OCI-LY7 (cell line): ENCODE measurements around the gene AKT2. TPM values are rescaled to one million over a fixed set of nuclear protein-coding genes. Genes with fewer than 3 reads are reported as not detected.

ENCODE experiments used
- BruUV-seq: library from RNA; stranded (reverse); fragments of 400-500 nt; replicated peaks from 2 replicates; lab custom pipeline; 2021; lab: Mats Ljungman, UMichigan
- CTCF ChIA-PET: fragments of 300-600 bp; sonication (Branson Sonifier 250); formaldehyde crosslinking; loops from one replicate; lab custom pipeline; 2022; ENCODE audit warnings: antibody characterized with exemption; ENCODE audit not compliant: unreplicated experiment; lab: Charles Lee
- POLR2A ChIA-PET: fragments of 300-600 bp; sonication (Branson Sonifier 250); formaldehyde crosslinking; loops from one replicate; lab custom pipeline; 2022; ENCODE audit warnings: antibody characterized with exemption; lab: Charles Lee
- DNase-seq: peaks from one replicate; pipeline ENCODE4 v3.0.0-alpha.2; 2015; ENCODE audit warnings: low spot score
- H2AFZ ChIP-seq: fragments of 200-600 bp; sonication (generic), shearing (Covaris generic); 2 replicates; pipeline ENCODE4 v1.6.1; 2014; ENCODE audit warnings: mild to moderate bottlenecking, antibody characterized with exemption, low read length, moderate library complexity
- H3K27ac ChIP-seq: fragments of 200-600 bp; sonication (generic); 2 replicates; pipeline ENCODE4 v1.5.1; 2014; ENCODE audit warnings: mixed run types, low read depth, mild to moderate bottlenecking, moderate library complexity, low read length, inconsistent platforms; ENCODE audit not compliant: poor library complexity, severe bottlenecking
- H3K36me3 ChIP-seq: fragments of 200-600 bp; sonication (generic); 2 replicates; pipeline ENCODE4 v1.6.1; 2014; ENCODE audit warnings: mild to moderate bottlenecking, antibody characterized with exemption, low read length, moderate library complexity, mixed read lengths; ENCODE audit not compliant: insufficient read depth
- H3K4me1 ChIP-seq: fragments of 200-600 bp; sonication (generic); 2 replicates; pipeline ENCODE4 v1.5.1; 2014; ENCODE audit warnings: mild to moderate bottlenecking, low read length; ENCODE audit not compliant: insufficient read depth, poor library complexity, severe bottlenecking
- H3K4me2 ChIP-seq: fragments of 200-600 bp; sonication (generic); 2 replicates; pipeline ENCODE4 v1.6.1; 2014; ENCODE audit warnings: mild to moderate bottlenecking, low read length
- H3K4me3 ChIP-seq: fragments of 200-600 bp; sonication (generic); 2 replicates; pipeline ENCODE4 v1.5.1; 2014; ENCODE audit warnings: mild to moderate bottlenecking, low read depth, low read length; ENCODE audit not compliant: poor library complexity, severe bottlenecking
- H3K79me2 ChIP-seq: fragments of 200-600 bp; sonication (generic); 2 replicates; pipeline ENCODE4 v1.6.1; 2016; ENCODE audit warnings: low read depth, mild to moderate bottlenecking, low read length, moderate library complexity, mixed read lengths; ENCODE audit not compliant: insufficient read depth
- H3K9me2 ChIP-seq: fragments of 200-600 bp; sonication (generic); 2 replicates; pipeline ENCODE4 v1.6.1; 2016; ENCODE audit warnings: mild to moderate bottlenecking, low read length, mixed read lengths; ENCODE audit not compliant: insufficient read depth
- H3K9me3 ChIP-seq: fragments of 200-600 bp; sonication (generic); 2 replicates; pipeline ENCODE4 v1.6.1; 2014; ENCODE audit warnings: mild to moderate bottlenecking, mixed run types, low read length, mixed read lengths
- H4K20me1 ChIP-seq: fragments of 200-600 bp; sonication (generic); 2 replicates; pipeline ENCODE4 v1.6.1; 2014; ENCODE audit warnings: mild to moderate bottlenecking, antibody characterized with exemption, low read length, moderate library complexity, mixed read lengths; ENCODE audit not compliant: insufficient read depth
- EZH2phosphoT487 ChIP-seq: fragments of 200-600 bp; sonication (generic); IDR thresholded peaks from 2 replicates; pipeline ENCODE4 v1.6.1; 2018; ENCODE audit warnings: low read depth, borderline replicate concordance, mild to moderate bottlenecking, mixed run types, antibody characterized with exemption, low read length, moderate library complexity, mixed read lengths
- intact Hi-C: fragments of 100-400 bp; cut with micrococcal nuclease; formaldehyde crosslinking; loops from one replicate; pipeline ENCODE4 v1.10.0; 2022; ENCODE audit not compliant: unreplicated experiment
- total RNA-seq, 2 experiments: library from RNA; depleted of rRNA in 1 of 2; stranded (reverse); fragments of >200 nt in 1 of 2; shearing (Covaris generic) in 1 of 2; gene quantifications; 2 replicates each; pipeline ENCODE4 v1.2.3, GENCODE V29; 2014 to 2022
- TF ChIP-seq, protein P1 (sequence below): fragments of 200-600 bp; sonication (generic); conservative IDR thresholded peaks from 2 replicates; pipeline ENCODE4 v1.5.1; 2014; ENCODE audit warnings: mild to moderate bottlenecking, antibody characterized with exemption, low read length, moderate library complexity, mixed read lengths

AKT2 gene
- total RNA-seq, 2 experiments from 2014 or later: 116 to 197 TPM

DNA sequence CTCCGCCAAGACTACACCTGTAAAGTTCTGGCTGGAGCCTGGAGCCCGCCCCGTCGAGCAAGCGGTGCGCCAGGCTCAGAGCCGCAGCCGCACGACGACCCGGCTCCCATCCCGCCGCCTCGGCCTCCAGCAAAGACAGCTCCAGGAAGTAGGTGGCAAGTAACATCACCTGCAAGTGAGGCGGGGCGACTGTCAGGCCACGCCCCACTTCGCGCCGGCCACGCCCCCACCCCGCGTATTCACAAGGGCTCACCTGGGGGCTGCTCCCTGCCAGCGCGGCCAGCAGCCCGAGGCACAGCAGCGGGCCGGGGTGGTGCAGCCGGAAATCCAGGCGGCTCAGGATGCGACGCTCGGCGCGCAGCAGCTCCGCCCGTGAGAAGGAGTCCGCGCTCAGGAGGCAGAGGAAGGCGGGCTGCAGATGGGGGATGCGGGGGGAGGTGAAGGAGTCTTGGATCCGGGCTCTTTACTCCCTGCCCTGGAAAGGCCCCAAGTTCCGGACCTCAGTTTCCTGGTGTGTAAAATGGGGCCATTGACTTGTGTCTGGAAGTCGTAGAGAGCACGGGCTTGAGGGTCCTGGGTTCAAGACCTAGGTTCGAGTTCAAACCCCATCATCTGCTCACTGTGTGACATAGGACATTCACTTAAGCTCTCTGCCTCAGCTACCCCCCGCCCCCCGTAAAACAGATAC lies 61.9 kb downstream of the AKT2 start:
- intact Hi-C loops: no loop called here
- Histone ChIP-seq H3K4me3 (no peak overlapping the region), H2AFZ (no peak overlapping the region), H3K27ac (no peak overlapping the region), H3K36me3 (no peaks in the 10 kb centered on the region), H3K9me3 (0 out of 2 replicates have a peak, but pooled peaks cover 4% of the 10 kb centered on the region), H4K20me1 (no peaks in the 10 kb centered on the region), H3K4me1 (no peaks in the 10 kb centered on the region), H3K4me2 (no peak overlapping the region), H3K9me2 (no peaks in the 10 kb centered on the region), H3K79me2 (no peaks in the 10 kb centered on the region)
- BruUV-seq: no TSS peak
- POLR2A ChIA-PET: no interaction called here
- no peak for DNase-seq
- CTCF ChIA-PET: interaction anchor here (0.5 kb wide), 1 partner anchor 18 kb away, joined by 4 read pairs; no protein-coding TSS in a partner anchor
- TF ChIP-seq, protein P1, sequence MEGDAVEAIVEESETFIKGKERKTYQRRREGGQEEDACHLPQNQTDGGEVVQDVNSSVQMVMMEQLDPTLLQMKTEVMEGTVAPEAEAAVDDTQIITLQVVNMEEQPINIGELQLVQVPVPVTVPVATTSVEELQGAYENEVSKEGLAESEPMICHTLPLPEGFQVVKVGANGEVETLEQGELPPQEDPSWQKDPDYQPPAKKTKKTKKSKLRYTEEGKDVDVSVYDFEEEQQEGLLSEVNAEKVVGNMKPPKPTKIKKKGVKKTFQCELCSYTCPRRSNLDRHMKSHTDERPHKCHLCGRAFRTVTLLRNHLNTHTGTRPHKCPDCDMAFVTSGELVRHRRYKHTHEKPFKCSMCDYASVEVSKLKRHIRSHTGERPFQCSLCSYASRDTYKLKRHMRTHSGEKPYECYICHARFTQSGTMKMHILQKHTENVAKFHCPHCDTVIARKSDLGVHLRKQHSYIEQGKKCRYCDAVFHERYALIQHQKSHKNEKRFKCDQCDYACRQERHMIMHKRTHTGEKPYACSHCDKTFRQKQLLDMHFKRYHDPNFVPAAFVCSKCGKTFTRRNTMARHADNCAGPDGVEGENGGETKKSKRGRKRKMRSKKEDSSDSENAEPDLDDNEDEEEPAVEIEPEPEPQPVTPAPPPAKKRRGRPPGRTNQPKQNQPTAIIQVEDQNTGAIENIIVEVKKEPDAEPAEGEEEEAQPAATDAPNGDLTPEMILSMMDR: no peak
- TF ChIP-seq EZH2phosphoT487: no peak

DNA sequence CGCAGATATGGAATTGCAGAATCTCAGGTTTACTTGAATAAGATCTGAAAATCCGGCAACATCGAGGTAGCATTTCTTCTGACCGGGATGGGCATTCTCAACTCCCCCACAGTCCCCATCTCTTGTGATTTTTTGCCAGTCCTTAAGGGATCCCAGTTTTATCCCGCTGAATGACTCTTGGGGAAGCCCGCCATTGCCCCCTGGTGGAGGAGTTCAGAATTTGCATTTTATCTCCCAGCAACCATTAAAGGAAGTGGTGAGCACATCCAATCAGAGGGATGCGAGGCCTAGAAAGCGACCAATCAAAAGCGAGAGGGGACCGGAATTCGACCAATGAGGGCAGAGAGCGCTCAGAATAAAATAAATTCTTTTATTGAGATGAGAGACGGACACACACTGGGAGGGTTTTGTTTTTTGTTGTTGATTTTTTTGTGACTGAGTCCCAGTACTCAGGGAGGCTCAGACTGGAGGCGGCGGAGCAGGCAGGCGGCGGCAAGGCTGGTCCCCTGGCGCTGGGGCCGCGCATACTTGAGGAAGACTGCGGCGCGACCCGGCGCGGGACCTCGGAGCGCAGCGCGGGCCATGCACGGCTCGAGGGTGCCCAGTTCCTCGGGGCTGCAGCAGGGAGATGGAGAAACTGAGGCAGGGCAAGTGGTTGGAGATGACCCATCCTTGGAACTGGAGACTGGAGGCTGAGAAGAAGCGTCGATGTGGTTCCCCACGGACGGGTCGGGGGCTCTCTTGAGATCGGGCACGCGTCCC lies 63.1 kb downstream of the AKT2 start:
- H3K9me2 ChIP-seq: no peaks in the 10 kb centered on the region
- intact Hi-C loops: loop anchor here (1.0 kb wide), 1 partner anchor 83 kb away; no protein-coding TSS in a partner anchor
- peak; percentile 81 for DNase-seq
- no peaks in the 10 kb centered on the region for H3K4me1 ChIP-seq
- H3K4me2 ChIP-seq: no peak overlapping the region
- 0 out of 2 replicates have a peak, but pooled peaks cover 4% of the 10 kb centered on the region for H3K9me3 ChIP-seq
- no peak overlapping the region for H2AFZ ChIP-seq
- POLR2A ChIA-PET: interaction anchor here (0.8 kb wide), 1 partner anchor 144 kb away, joined by 3 read pairs; no protein-coding TSS in a partner anchor
- no peaks in the 10 kb centered on the region for H3K79me2 ChIP-seq
- no peaks in the 10 kb centered on the region for H3K36me3 ChIP-seq
- no TSS peak for BruUV-seq
- CTCF ChIA-PET: no interaction called here
- no peak for TF ChIP-seq EZH2phosphoT487
- TF ChIP-seq, protein P1: peak; percentile 91
- H3K4me3 ChIP-seq: no peak overlapping the region
- H3K27ac ChIP-seq: no peak overlapping the region
- H4K20me1 ChIP-seq: no peaks in the 10 kb centered on the region
